ENCODE measurements around the gene DDOST.

DDOST gene

GRCh38 chr1:20705203-20705755 is 44.1 kb upstream of the DDOST start:
- no peaks in the 10 kb centered on the region for H3K27me3 ChIP-seq (ENCODE audit: low read length)
- no peak overlapping the region for H3K4me3 ChIP-seq (ENCODE audit: insufficient read depth, low read length, poor library complexity, severe bottlenecking)
- no peak overlapping the region for H3K9ac ChIP-seq (ENCODE audit: low read length)
- no peaks in the 10 kb centered on the region for H4K20me1 ChIP-seq (ENCODE audit: low read depth, low read length)
- H3K4me2 ChIP-seq (ENCODE audit: low read depth, low read length, poor library complexity, severe bottlenecking): no peak overlapping the region
- H3K79me2 ChIP-seq (ENCODE audit: insufficient read depth, low read length): no peaks in the 10 kb centered on the region
- TF ChIP-seq EZH2phosphoT487 (conservative IDR thresholded peaks at IDR 0.05; ENCODE audit: low read length) (no peak), CTCF (IDR thresholded peaks at IDR 0.05; ENCODE audit: insufficient read depth, low read length, poor library complexity, severe bottlenecking) (no peak)
- H3K9me3 ChIP-seq (ENCODE audit: insufficient read depth, low read length): no peaks in the 10 kb centered on the region
- H3K9me2 ChIP-seq (replicated peaks; ENCODE audit: insufficient read depth, low read length): no peaks in the 10 kb centered on the region
- H3F3A ChIP-seq (ENCODE audit: insufficient read depth): no peaks in the 10 kb centered on the region
- no peak overlapping the region for H3K27ac ChIP-seq (ENCODE audit: low read depth, low read length)
- no peaks in the 10 kb centered on the region for H3K36me3 ChIP-seq (ENCODE audit: low read length)
- no peak overlapping the region for H2AFZ ChIP-seq (ENCODE audit: low read depth, low read length, severe bottlenecking)

- Histone ChIP-seq H3K27me3 (ENCODE audit: low read length) (no peaks in the 10 kb centered on the region), H2AFZ (ENCODE audit: low read depth, low read length, severe bottlenecking) (no peak overlapping the region)
Measured at GRCh38 chr1:20704390-20705202, 43.4 kb upstream of the DDOST start.

GRCh38 chr1:20703124-20703756 is 42.1 kb upstream of the DDOST start:
- Histone ChIP-seq H3K79me2 (ENCODE audit: insufficient read depth, low read length) (no peaks in the 10 kb centered on the region), H3K4me3 (ENCODE audit: insufficient read depth, low read length, poor library complexity, severe bottlenecking) (no peak overlapping the region), H3K27me3 (ENCODE audit: low read length) (no peaks in the 10 kb centered on the region), H3K9me2 (replicated peaks; ENCODE audit: insufficient read depth, low read length) (no peaks in the 10 kb centered on the region), H2AFZ (ENCODE audit: low read depth, low read length, severe bottlenecking) (no peak overlapping the region), H3K9ac (ENCODE audit: low read length) (no peak overlapping the region), H4K20me1 (ENCODE audit: low read depth, low read length) (no peaks in the 10 kb centered on the region), H3K4me2 (ENCODE audit: low read depth, low read length, poor library complexity, severe bottlenecking) (no peak overlapping the region), H3K36me3 (ENCODE audit: low read length) (no peaks in the 10 kb centered on the region), H3F3A (ENCODE audit: insufficient read depth) (no peaks in the 10 kb centered on the region), H3K27ac (ENCODE audit: low read depth, low read length) (no peak overlapping the region), H3K9me3 (ENCODE audit: insufficient read depth, low read length) (no peaks in the 10 kb centered on the region)
- TF ChIP-seq CTCF (IDR thresholded peaks at IDR 0.05; ENCODE audit: insufficient read depth, low read length, poor library complexity, severe bottlenecking) (no peak), EZH2phosphoT487 (conservative IDR thresholded peaks at IDR 0.05; ENCODE audit: low read length) (no peak)

More at GRCh38 chr1:20704390-20705202, 43.4 kb upstream of the DDOST start:
- Histone ChIP-seq H3K9me3 (ENCODE audit: insufficient read depth, low read length) (no peaks in the 10 kb centered on the region), H3K9ac (ENCODE audit: low read length) (no peak overlapping the region), H3K9me2 (replicated peaks; ENCODE audit: insufficient read depth, low read length) (no peaks in the 10 kb centered on the region), H3K79me2 (ENCODE audit: insufficient read depth, low read length) (no peaks in the 10 kb centered on the region), H4K20me1 (ENCODE audit: low read depth, low read length) (no peaks in the 10 kb centered on the region), H3K4me2 (ENCODE audit: low read depth, low read length, poor library complexity, severe bottlenecking) (no peak overlapping the region), H3F3A (ENCODE audit: insufficient read depth) (no peaks in the 10 kb centered on the region), H3K27ac (ENCODE audit: low read depth, low read length) (no peak overlapping the region), H3K4me3 (ENCODE audit: insufficient read depth, low read length, poor library complexity, severe bottlenecking) (no peak overlapping the region), H3K36me3 (ENCODE audit: low read length) (no peaks in the 10 kb centered on the region)
- no peak for TF ChIP-seq EZH2phosphoT487 (conservative IDR thresholded peaks at IDR 0.05; ENCODE audit: low read length)
- TF ChIP-seq CTCF (IDR thresholded peaks at IDR 0.05; ENCODE audit: insufficient read depth, low read length, poor library complexity, severe bottlenecking): no peak

Data from SU-DHL-6 (cell line).